Vagina (tissue), 2 donors: ENCODE data around the gene APCDD1. TPM values are rescaled to one million over a fixed set of nuclear protein-coding genes. Genes with fewer than 3 reads are reported as not detected.

Source experiments
- DNase-seq, 2 donors: peaks; one replicate each; pipeline ENCODE4 v3.0.0-alpha.2; 2017; ENCODE audit errors: extremely low spot score in 2 of 2
- H3K27ac ChIP-seq: fragments of 200-600 bp; sonication (generic); one replicate; pipeline ENCODE4 v1.5.1; 2019
- H3K27me3 ChIP-seq: fragments of 200-600 bp; sonication (generic); one replicate; pipeline ENCODE4 v1.5.1; 2019
- H3K36me3 ChIP-seq, 2 donors: fragments of 200-600 bp; sonication (generic); one replicate each; pipeline ENCODE4 v1.5.1; 2017 to 2019
- H3K4me1 ChIP-seq: fragments of 200-600 bp; sonication (generic); one replicate; pipeline ENCODE4 v1.5.1; 2019
- H3K4me3 ChIP-seq, 2 donors: fragments of 200-600 bp; sonication (generic); 1 replicate in 1 of 2; 2 replicates in 1 of 2; pipeline ENCODE4 v1.5.1; 2016 to 2019
- H3K9me3 ChIP-seq: fragments of 200-600 bp; sonication (generic); one replicate; pipeline ENCODE4 v1.5.1; 2019
- POLR2A ChIP-seq, 2 donors: fragments of 450-650 bp; IDR thresholded peaks; one replicate each; pipeline ENCODE4 v1.6.1; 2017; ENCODE audit warnings: antibody characterized with exemption in 2 of 2, mild to moderate bottlenecking in 2 of 2, moderate library complexity in 2 of 2
- POLR2AphosphoS5 ChIP-seq, 2 donors: sonication (generic); formaldehyde crosslinking; IDR thresholded peaks; one replicate each; pipeline ENCODE4 v1.9.0; 2017; ENCODE audit warnings: antibody characterized with exemption in 2 of 2, mild to moderate bottlenecking in 2 of 2, low read depth in 1 of 2; ENCODE audit not compliant: insufficient read depth in 1 of 2
- intact Hi-C: fragments of 100-400 bp; cut with DNase I; formaldehyde crosslinking; loops from one replicate; pipeline ENCODE4 v1.15.1; 2023
- total RNA-seq: library from RNA; depleted of rRNA; stranded (reverse); fragments of >200 nt; gene quantifications from one replicate; pipeline ENCODE4 v1.2.3, GENCODE V29; 2016
- TF ChIP-seq, protein P1 (sequence below), 3 experiments: fragments of 450-650 bp in 2 of 3; fragments of 200-600 bp in 1 of 3; sonication (generic) in 1 of 3; IDR thresholded peaks; one replicate each; pipeline ENCODE4 v1.5.1; 2017 to 2019; ENCODE audit warnings: antibody characterized with exemption in 3 of 3, mild to moderate bottlenecking in 2 of 3, moderate library complexity in 2 of 3

The APCDD1 gene
- total RNA-seq, 1 donor from 2014 or later: 110 TPM

DNA sequence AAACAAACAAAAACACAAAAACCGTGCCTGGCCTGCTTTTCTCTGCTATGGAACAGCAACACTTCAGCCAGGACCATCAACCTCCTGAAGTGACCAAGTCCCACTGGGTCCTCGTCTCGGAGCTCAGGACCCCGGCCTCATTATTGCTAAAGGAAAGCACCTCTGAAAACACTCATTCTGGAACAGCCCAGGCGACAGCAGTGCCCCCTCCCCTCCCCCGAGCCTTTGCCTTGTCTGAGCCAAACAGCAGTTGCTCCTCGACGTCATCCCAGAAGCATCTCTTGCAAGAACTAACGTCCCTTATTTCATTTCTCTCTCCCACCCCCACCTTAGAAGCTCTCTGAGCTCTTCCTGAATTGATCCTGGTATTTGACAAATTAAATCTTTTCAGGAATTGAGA, 27.4 kb downstream of the APCDD1 start:
- H3K36me3 ChIP-seq: peaks cover 0 to 9% of the 10 kb centered on the region in 2 donors
- H3K4me3 ChIP-seq: no peak overlapping the region
- no peaks in the 10 kb centered on the region for H3K9me3 ChIP-seq
- H3K27ac ChIP-seq: no peak overlapping the region
- H3K27me3 ChIP-seq: no peaks in the 10 kb centered on the region
- H3K4me1 ChIP-seq: peaks cover 24% of the 10 kb centered on the region
- intact Hi-C loops: no loop called here
- no peak for TF ChIP-seq POLR2AphosphoS5 (IDR thresholded peaks at IDR 0.05; ENCODE audit: insufficient read depth in 1 of 2, low read depth in 1 of 2)
- no peak for TF ChIP-seq POLR2A (IDR thresholded peaks at IDR 0.05)
- TF ChIP-seq, protein P1, sequence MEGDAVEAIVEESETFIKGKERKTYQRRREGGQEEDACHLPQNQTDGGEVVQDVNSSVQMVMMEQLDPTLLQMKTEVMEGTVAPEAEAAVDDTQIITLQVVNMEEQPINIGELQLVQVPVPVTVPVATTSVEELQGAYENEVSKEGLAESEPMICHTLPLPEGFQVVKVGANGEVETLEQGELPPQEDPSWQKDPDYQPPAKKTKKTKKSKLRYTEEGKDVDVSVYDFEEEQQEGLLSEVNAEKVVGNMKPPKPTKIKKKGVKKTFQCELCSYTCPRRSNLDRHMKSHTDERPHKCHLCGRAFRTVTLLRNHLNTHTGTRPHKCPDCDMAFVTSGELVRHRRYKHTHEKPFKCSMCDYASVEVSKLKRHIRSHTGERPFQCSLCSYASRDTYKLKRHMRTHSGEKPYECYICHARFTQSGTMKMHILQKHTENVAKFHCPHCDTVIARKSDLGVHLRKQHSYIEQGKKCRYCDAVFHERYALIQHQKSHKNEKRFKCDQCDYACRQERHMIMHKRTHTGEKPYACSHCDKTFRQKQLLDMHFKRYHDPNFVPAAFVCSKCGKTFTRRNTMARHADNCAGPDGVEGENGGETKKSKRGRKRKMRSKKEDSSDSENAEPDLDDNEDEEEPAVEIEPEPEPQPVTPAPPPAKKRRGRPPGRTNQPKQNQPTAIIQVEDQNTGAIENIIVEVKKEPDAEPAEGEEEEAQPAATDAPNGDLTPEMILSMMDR (IDR thresholded peaks at IDR 0.05): no peak
- no peak for DNase-seq

DNA sequence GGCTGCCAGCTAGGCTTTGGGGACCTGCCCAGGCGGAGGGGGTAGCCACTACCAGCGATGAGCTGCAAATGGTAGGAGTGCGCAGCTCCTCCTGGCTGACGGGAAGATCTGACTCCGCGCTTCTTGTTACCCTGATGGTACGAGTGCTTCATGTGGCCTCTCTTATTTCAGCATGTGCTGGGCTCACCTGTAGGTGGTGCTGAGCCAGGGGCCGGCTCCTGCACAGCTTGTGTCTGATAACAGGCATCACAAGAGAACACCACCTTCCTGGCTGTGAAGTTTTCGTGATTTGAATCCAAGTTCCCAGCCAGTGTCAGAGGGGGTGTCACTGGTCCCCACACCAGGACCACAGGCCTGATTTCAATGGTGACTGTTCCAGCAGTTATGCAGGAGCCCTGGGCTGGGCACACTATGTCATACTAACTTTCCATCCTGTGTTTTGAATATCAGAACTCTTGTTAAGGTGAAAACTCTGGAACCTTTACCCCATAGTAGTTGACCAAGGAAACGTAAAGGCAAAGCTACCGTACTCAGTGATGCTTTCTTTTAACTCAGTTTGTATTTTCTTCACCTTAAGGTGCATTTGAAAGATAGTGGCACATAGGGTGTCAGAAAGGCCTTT, 28.0 kb downstream of the APCDD1 start:
- H3K4me3 ChIP-seq: no peak overlapping the region
- DNase-seq: no peak
- peaks cover 0 to 9% of the 10 kb centered on the region in 2 donors for H3K36me3 ChIP-seq
- H3K4me1 ChIP-seq: peaks cover 23% of the 10 kb centered on the region
- TF ChIP-seq, protein P1 (IDR thresholded peaks at IDR 0.05): no peak
- TF ChIP-seq POLR2AphosphoS5 (IDR thresholded peaks at IDR 0.05; ENCODE audit: insufficient read depth in 1 of 2, low read depth in 1 of 2) (no peak), POLR2A (IDR thresholded peaks at IDR 0.05) (no peak)
- no peaks in the 10 kb centered on the region for H3K27me3 ChIP-seq
- intact Hi-C loops: no loop called here
- no peak overlapping the region for H3K27ac ChIP-seq
- no peaks in the 10 kb centered on the region for H3K9me3 ChIP-seq

DNA sequence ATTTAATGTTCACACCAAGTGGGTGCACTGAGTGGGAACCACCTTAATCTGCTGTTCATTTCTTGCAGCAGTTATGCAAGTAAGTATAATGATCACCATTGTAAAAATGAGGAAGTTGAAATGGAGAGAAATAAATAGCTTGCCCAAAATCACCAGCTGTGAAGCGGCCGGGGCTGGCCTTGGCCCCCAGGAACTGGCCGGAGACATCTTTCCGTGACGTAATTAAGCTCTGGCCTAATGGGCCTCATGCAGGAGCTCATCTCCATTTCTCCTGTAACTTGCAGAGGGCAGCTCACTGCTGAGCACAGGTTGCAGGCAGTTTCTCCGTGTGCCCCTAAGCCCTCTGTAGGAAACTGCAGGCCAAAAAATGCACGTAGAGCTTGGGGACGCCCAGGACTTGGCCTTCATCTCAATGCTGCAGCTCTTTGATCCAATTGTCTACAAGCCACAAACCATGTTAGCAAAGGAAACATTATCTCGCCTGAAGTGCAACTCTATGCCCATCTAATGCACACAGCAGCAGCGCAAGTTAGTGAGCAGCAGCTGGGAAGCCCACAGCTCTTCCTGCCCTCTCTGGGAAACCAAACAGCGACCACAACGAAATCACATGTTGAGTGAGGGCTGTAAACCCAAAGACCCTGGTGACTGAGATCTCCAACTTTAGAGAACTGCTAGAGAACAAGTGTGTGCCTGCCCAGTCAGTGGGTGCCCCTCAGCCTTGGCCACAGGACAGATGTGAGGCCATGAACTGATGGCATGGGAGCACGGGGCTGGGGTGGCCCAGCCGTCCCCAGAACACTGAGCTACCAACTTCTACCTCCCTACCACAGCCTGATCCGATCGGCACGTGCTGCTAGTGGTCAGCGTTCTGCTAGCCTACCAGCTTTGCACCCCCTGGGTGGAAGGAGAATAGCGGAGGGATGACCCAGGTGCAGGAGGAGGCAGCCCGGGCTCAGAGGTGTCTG, 28.8 kb downstream of the APCDD1 start:
- intact Hi-C loops: no loop called here
- Histone ChIP-seq H3K9me3 (no peaks in the 10 kb centered on the region), H3K4me3 (no peak overlapping the region), H3K27me3 (no peaks in the 10 kb centered on the region), H3K4me1 (peaks cover 25% of the 10 kb centered on the region), H3K27ac (no peak overlapping the region), H3K36me3 (peaks cover 0 to 17% of the 10 kb centered on the region in 2 donors)
- TF ChIP-seq POLR2AphosphoS5 (IDR thresholded peaks at IDR 0.05; ENCODE audit: insufficient read depth in 1 of 2, low read depth in 1 of 2) (no peak), POLR2A (IDR thresholded peaks at IDR 0.05) (no peak)
- TF ChIP-seq, protein P1 (IDR thresholded peaks at IDR 0.05): no peak
- DNase-seq: no peak

DNA sequence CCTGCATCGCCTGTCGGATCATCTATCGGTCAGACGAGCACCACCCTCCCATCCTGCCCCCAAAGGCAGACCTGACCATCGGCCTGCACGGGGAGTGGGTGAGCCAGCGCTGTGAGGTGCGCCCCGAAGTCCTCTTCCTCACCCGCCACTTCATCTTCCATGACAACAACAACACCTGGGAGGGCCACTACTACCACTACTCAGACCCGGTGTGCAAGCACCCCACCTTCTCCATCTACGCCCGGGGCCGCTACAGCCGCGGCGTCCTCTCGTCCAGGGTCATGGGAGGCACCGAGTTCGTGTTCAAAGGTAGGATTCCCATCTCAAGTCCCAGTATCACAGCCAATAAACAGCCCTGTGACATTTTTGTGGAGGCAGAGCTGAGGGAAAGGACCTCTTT, 31.0 kb downstream of the APCDD1 start:
- DNase-seq: no peak
- peaks cover 30% of the 10 kb centered on the region for H3K4me1 ChIP-seq
- no peaks in the 10 kb centered on the region for H3K9me3 ChIP-seq
- intact Hi-C loops: no loop called here
- TF ChIP-seq, protein P1 (IDR thresholded peaks at IDR 0.05): no peak
- TF ChIP-seq POLR2AphosphoS5 (IDR thresholded peaks at IDR 0.05; ENCODE audit: insufficient read depth in 1 of 2, low read depth in 1 of 2): no peak
- TF ChIP-seq POLR2A (IDR thresholded peaks at IDR 0.05): no peak
- H3K36me3 ChIP-seq: peaks cover 0 to 27% of the 10 kb centered on the region in 2 donors
- H3K4me3 ChIP-seq: no peak overlapping the region
- no peaks in the 10 kb centered on the region for H3K27me3 ChIP-seq
- H3K27ac ChIP-seq: no peak overlapping the region
